Karpas-422 (cell line): Measurements from ENCODE around the gene KRTAP5-6. TPM values are rescaled to one million over a fixed set of nuclear protein-coding genes. Genes with fewer than 3 reads are reported as not detected.
A peak's percentile ranks its signal among the peaks of the same experiment; 100 is the strongest.
"Not testable (repeated sequence)": the region's sequence is repeated elsewhere in the genome, so short reads cannot be mapped to it uniquely, and the experiment has no call there.

Experiments used
- DNase-seq: peaks from one replicate; pipeline ENCODE4 v3.0.0-alpha.2; 2015
- H2AFZ ChIP-seq: fragments of 200-600 bp; sonication (generic); 2 replicates; pipeline ENCODE4 v1.6.1; 2014; ENCODE audit warnings: antibody characterized with exemption, low read length, mixed read lengths
- H3K27ac ChIP-seq: fragments of 200-600 bp; sonication (generic); 2 replicates; pipeline ENCODE4 v1.5.1; 2014; ENCODE audit warnings: mild to moderate bottlenecking, low read length, moderate library complexity
- H3K27me3 ChIP-seq: fragments of 200-600 bp; sonication (generic); 2 replicates; pipeline ENCODE4 v1.6.1; 2014; ENCODE audit warnings: low read length, mixed read lengths
- H3K36me3 ChIP-seq: fragments of 200-600 bp; sonication (generic); 2 replicates; pipeline ENCODE4 v1.6.1; 2014; ENCODE audit warnings: low read length, mixed read lengths; ENCODE audit not compliant: insufficient read depth
- H3K4me1 ChIP-seq: fragments of 200-600 bp; sonication (generic); 2 replicates; pipeline ENCODE4 v1.6.1; 2014; ENCODE audit warnings: mild to moderate bottlenecking, low read length, mixed read lengths
- H3K4me2 ChIP-seq: fragments of 200-600 bp; sonication (generic); 2 replicates; pipeline ENCODE4 v1.6.1; 2014; ENCODE audit warnings: low read length, low read depth, mild to moderate bottlenecking; ENCODE audit not compliant: poor library complexity, severe bottlenecking
- H3K4me3 ChIP-seq: fragments of 200-600 bp; sonication (generic); 2 replicates; pipeline ENCODE4 v1.5.1; 2014; ENCODE audit warnings: mild to moderate bottlenecking, antibody characterized with exemption, low read length, mixed read lengths
- H3K79me2 ChIP-seq: fragments of 200-600 bp; sonication (generic); 2 replicates; pipeline ENCODE4 v1.6.1; 2014; ENCODE audit warnings: mild to moderate bottlenecking, low read length, mixed read lengths
- H3K9ac ChIP-seq: fragments of 200-600 bp; sonication (generic); 2 replicates; pipeline ENCODE4 v1.6.0; 2014; ENCODE audit warnings: low read length
- H3K9me2 ChIP-seq: fragments of 200-600 bp; sonication (generic), shearing (Covaris generic); replicated peaks from 2 replicates; pipeline ENCODE4 v1.6.0; 2014; ENCODE audit warnings: mild to moderate bottlenecking, low read length, moderate library complexity; ENCODE audit not compliant: insufficient read depth
- H3K9me3 ChIP-seq: fragments of 300-700, 200-600 bp; sonication (generic); 2 replicates; pipeline ENCODE4 v1.6.1; 2014; ENCODE audit warnings: low read length, mixed read lengths
- H4K20me1 ChIP-seq: fragments of 200-600 bp; sonication (generic); 2 replicates; pipeline ENCODE4 v1.6.1; 2014; ENCODE audit warnings: mild to moderate bottlenecking, antibody characterized with exemption, low read length, low read depth; ENCODE audit not compliant: insufficient read depth
- total RNA-seq: library from RNA; depleted of rRNA; stranded (reverse); fragments of >200 nt; shearing (Covaris generic); gene quantifications from 2 replicates; pipeline ENCODE4 v1.2.3, GENCODE V29; 2014; ENCODE audit warnings: low replicate concordance

KRTAP5-6 gene
- total RNA-seq, 1 experiment from 2014 or later = not detected

GRCh38 chr11:1668911-1669473 lies 28.0 kb upstream of the KRTAP5-6 start:
- H3K36me3 ChIP-seq = no peaks in the 10 kb centered on the region
- no peaks in the 10 kb centered on the region for H3K9me2 ChIP-seq
- no peaks in the 10 kb centered on the region for H3K79me2 ChIP-seq
- H3K9me3 ChIP-seq = no peaks in the 10 kb centered on the region
- no peaks in the 10 kb centered on the region for H4K20me1 ChIP-seq
- no peaks in the 10 kb centered on the region for H3K4me1 ChIP-seq
- H3K27ac ChIP-seq = no peak overlapping the region
- peak; percentile 32 for DNase-seq
- no peak overlapping the region for H3K4me3 ChIP-seq
- no peak overlapping the region for H3K9ac ChIP-seq
- H2AFZ ChIP-seq = no peak overlapping the region
- H3K27me3 ChIP-seq = no peaks in the 10 kb centered on the region
- H3K4me2 ChIP-seq = no peak overlapping the region

GRCh38 chr11:1669546-1670218 lies 27.3 kb upstream of the KRTAP5-6 start:
- no peaks in the 10 kb centered on the region for H3K36me3 ChIP-seq

DNA sequence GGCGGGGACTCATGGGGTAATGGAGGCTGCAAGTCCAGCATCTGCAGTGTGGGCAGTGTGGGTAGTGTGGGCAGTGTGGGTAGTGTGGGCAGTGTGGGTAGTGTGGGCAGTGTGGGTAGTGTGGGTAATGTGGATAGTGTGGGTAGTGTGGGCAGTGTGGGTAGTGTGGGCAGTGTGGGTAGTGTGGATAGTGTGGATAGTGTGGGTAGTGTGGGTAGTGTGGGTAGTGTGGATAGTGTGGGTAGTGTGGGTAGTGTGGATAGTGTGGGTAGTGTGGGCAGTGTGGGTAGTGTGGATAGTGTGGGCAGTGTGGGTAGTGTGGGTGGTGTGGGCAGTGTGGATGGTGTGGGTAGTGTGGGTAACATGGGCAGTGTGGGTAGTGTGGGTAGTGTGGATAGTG lies 26.5 kb upstream of the KRTAP5-6 start:
- H2AFZ ChIP-seq, H3K4me1 ChIP-seq, H3K4me3 ChIP-seq, H3K27ac ChIP-seq, H3K79me2 ChIP-seq, H3K9me2 ChIP-seq, H3K27me3 ChIP-seq, H3K9me3 ChIP-seq, H3K9ac ChIP-seq, H3K36me3 ChIP-seq, H4K20me1 ChIP-seq, H3K4me2 ChIP-seq: not testable (repeated sequence)
- peak; percentile 2 for DNase-seq

More at GRCh38 chr11:1669546-1670218, 27.3 kb upstream of the KRTAP5-6 start:
- Histone ChIP-seq H3K4me3 (no peak overlapping the region), H3K9me2 (no peaks in the 10 kb centered on the region), H3K9me3 (no peaks in the 10 kb centered on the region), H2AFZ (no peak overlapping the region), H3K27me3 (no peaks in the 10 kb centered on the region), H4K20me1 (no peaks in the 10 kb centered on the region), H3K4me2 (no peak overlapping the region), H3K4me1 (no peaks in the 10 kb centered on the region), H3K9ac (no peak overlapping the region), H3K27ac (no peak overlapping the region), H3K79me2 (no peaks in the 10 kb centered on the region)
- no peak for DNase-seq

DNA sequence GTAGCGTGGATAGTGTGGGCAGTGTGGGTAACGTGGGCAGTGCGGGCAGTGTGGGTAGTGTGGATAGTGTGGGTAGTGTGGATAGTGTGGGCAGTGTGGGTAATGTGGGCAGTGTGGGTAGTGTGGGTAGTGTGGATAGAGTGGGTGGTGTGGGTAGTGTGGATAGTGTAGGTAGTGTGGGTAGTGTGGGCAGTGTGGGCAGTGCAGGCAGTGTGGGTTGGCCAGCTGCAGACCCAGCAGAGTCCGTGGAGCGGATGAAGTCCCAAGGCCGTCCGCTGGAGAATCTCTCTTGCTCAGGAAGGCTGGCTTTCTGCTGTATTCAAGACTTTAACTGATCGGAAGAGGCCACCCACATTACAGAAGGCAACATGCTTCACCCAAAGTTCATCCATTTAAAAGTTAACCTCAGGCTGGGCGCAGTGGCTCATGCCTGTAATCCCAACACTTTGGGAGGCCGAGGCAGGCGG lies 26.1 kb upstream of the KRTAP5-6 start:
- no peak overlapping the region for H3K27ac ChIP-seq
- no peaks in the 10 kb centered on the region for H4K20me1 ChIP-seq
- H3K79me2 ChIP-seq = no peaks in the 10 kb centered on the region
- no peak overlapping the region for H3K4me2 ChIP-seq
- peak; percentile 16 for DNase-seq
- H3K27me3 ChIP-seq = no peaks in the 10 kb centered on the region
- H2AFZ ChIP-seq = no peak overlapping the region
- H3K9me2 ChIP-seq = no peaks in the 10 kb centered on the region
- no peaks in the 10 kb centered on the region for H3K4me1 ChIP-seq
- no peak overlapping the region for H3K9ac ChIP-seq
- no peaks in the 10 kb centered on the region for H3K9me3 ChIP-seq
- H3K4me3 ChIP-seq = no peak overlapping the region
- no peaks in the 10 kb centered on the region for H3K36me3 ChIP-seq

DNA sequence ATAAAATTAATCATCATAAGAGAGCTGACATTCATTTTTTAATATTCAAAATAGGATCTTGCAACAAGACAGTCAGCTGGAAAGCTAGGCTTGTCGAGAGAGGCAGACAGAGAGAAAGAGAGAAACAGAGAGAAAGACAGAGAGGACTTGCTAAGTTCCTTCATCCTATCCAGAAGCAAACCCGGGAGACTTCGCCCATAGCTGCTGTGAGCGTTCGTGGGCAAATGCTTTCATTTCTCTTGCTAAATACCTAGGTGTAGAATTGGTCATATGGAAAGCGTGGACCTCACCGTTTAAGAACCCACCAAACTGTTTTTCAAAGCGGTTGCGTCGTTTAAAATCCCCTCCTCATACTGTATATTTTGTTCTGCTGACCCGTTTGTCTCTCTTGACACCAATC lies 25.3 kb upstream of the KRTAP5-6 start:
- Histone ChIP-seq H3K36me3 (no peaks in the 10 kb centered on the region), H3K27me3 (no peaks in the 10 kb centered on the region), H4K20me1 (no peaks in the 10 kb centered on the region), H3K4me1 (no peaks in the 10 kb centered on the region), H3K4me3 (no peak overlapping the region), H3K9me2 (no peaks in the 10 kb centered on the region), H3K79me2 (no peaks in the 10 kb centered on the region), H3K27ac (no peak overlapping the region), H3K9me3 (no peaks in the 10 kb centered on the region), H3K9ac (no peak overlapping the region), H2AFZ (no peak overlapping the region), H3K4me2 (no peak overlapping the region)
- DNase-seq = peak; percentile 35

DNA sequence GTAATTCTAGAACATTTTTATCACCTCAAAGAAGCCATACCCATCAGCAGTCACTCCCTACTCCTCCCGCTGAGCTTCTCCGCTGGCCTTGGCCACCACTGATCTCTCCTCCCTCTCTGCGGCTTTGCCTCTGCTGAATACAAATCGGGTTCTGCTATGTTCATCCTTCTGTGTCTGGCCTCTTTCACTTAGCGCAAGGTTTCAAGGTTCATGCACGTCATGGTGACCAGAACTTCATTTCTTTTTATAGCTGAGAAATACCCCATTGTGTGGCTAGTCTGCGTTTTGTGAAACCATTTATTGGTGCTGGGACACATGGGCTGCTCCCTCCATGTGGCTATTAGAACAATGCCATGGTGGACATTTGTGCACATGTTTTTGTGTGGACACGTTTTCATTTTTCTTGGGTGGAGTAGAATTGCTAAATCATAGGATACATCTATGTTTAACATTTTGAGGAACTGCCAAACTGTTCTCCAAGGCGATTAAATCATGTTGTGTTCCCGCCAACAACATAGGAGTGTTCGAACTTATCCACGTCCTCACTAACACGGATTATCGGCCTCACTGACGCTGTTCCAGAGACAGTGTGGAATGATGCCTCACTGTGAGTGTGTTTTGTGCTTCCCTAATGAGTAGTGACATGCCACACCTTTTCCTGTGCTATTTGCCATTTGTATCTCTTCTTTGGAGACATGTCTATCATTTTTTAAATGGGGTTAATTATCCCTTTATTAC lies 24.2 kb upstream of the KRTAP5-6 start:
- Histone ChIP-seq H3K36me3 (no peaks in the 10 kb centered on the region), H2AFZ (no peak overlapping the region), H3K9me3 (no peaks in the 10 kb centered on the region), H3K4me1 (no peaks in the 10 kb centered on the region), H3K79me2 (no peaks in the 10 kb centered on the region), H3K27me3 (no peaks in the 10 kb centered on the region), H3K9ac (no peak overlapping the region), H3K4me3 (no peak overlapping the region), H3K27ac (no peak overlapping the region), H3K9me2 (no peaks in the 10 kb centered on the region), H3K4me2 (no peak overlapping the region), H4K20me1 (no peaks in the 10 kb centered on the region)
- peak; percentile 27 for DNase-seq

DNA sequence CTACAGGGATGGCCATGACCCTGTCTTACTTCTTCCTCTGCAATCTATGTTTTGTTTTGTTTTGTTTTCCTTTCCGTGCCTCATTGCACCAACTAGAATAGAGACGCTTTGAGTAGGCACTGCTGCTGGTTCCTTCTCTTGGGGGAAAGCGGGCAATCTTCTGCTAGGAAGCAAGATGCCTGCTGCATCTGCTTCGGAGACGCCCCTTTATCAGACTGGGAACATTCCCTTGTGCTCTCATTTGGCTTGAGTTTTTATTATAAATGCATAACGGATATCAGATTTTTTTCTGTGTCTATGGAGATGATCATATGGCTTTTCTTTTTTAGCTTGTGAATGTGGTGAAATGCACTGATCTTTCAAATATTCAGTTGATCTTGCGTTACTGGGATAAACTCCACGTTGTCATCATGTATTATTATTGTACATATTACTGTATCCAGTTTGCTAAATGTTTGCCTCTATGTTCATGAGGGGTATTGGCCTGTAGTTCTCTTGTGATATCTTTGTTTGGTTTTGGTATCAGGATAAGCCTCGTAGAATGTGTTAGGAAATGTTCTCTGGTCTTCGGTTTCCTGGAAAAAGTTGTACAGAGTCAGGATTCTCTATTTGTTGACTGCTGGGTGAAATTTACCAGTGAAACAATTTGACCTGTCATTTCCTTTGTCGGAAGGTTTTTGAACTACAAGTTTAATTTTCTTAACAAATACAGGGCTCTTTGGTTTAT lies 23.4 kb upstream of the KRTAP5-6 start:
- DNase-seq = peak; percentile 27
- Histone ChIP-seq H3K9me2 (no peaks in the 10 kb centered on the region), H3K36me3 (no peaks in the 10 kb centered on the region), H3K4me2 (no peak overlapping the region), H3K79me2 (no peaks in the 10 kb centered on the region), H3K4me1 (no peaks in the 10 kb centered on the region), H3K9ac (no peak overlapping the region), H4K20me1 (no peaks in the 10 kb centered on the region), H3K27ac (no peak overlapping the region), H3K4me3 (no peak overlapping the region), H3K27me3 (no peaks in the 10 kb centered on the region), H3K9me3 (no peaks in the 10 kb centered on the region), H2AFZ (no peak overlapping the region)
